Muscle of arm (tissue), 14 donors: Measurements from ENCODE around the gene PIAS1. TPM values are rescaled to one million over a fixed set of nuclear protein-coding genes. Genes with fewer than 3 reads are reported as not detected.
A peak's percentile ranks its signal among the peaks of the same experiment; 100 is the strongest.
"Not testable (repeated sequence)": the region's sequence is repeated elsewhere in the genome, so short reads cannot be mapped to it uniquely, and the experiment has no call there.

Source experiments
- DNase-seq: peaks from one replicate; pipeline ENCODE4 v3.0.0-alpha.2; 2013
- long read RNA-seq, 11 donors: transcript quantifications; one replicate each; lab custom pipeline, GENCODE V29; 2026
- polyA plus RNA-seq, 12 donors: library from polyadenylated mRNA; unstranded; fragments of 120-200 nt; gene quantifications; one replicate each; pipeline ENCODE4 v1.2.1, GENCODE V29; 2013; ENCODE audit not compliant: insufficient read length in 12 of 12

The PIAS1 gene
- polyA plus RNA-seq: 10 to 100 TPM in 11 of 12 donors, not detected in 1; 28.3 to 64.2 (median 33.6) TPM
- long read RNA-seq, donor 1, full-length matches to known transcripts: 6 of 534 reads
- long read RNA-seq, donor 1, partial matches to known transcripts: 458 of 534 reads
- long read RNA-seq, donor 1, other reads (novel, unspliced or antisense): 70 of 534 reads
- long read RNA-seq, donor 2, full-length matches to known transcripts: 5 of 40 reads
- long read RNA-seq, donor 2, partial matches to known transcripts: 29 of 40 reads
- long read RNA-seq, donor 2, other reads (novel, unspliced or antisense): 6 of 40 reads
- long read RNA-seq, donor 3, full-length matches to known transcripts: 2 of 7 reads
- long read RNA-seq, donor 3, partial matches to known transcripts: 5 of 7 reads
- long read RNA-seq, donor 3, other reads (novel, unspliced or antisense): 0 of 7 reads
- long read RNA-seq, donor 4: 0 reads
- long read RNA-seq, donor 5, full-length matches to known transcripts: 13 of 13 reads
- long read RNA-seq, donor 5, partial matches to known transcripts: 0 of 13 reads
- long read RNA-seq, donor 5, other reads (novel, unspliced or antisense): 0 of 13 reads
- long read RNA-seq, donor 6, full-length matches to known transcripts: 1 of 6 reads
- long read RNA-seq, donor 6, partial matches to known transcripts: 5 of 6 reads
- long read RNA-seq, donor 6, other reads (novel, unspliced or antisense): 0 of 6 reads
- long read RNA-seq, donor 7, full-length matches to known transcripts: 3 of 8 reads
- long read RNA-seq, donor 7, partial matches to known transcripts: 5 of 8 reads
- long read RNA-seq, donor 7, other reads (novel, unspliced or antisense): 0 of 8 reads
- long read RNA-seq, donor 8, full-length matches to known transcripts: 4 of 11 reads
- long read RNA-seq, donor 8, partial matches to known transcripts: 7 of 11 reads
- long read RNA-seq, donor 8, other reads (novel, unspliced or antisense): 0 of 11 reads
- long read RNA-seq, donor 9, full-length matches to known transcripts: 1 of 1 reads
- long read RNA-seq, donor 9, partial matches to known transcripts: 0 of 1 reads
- long read RNA-seq, donor 9, other reads (novel, unspliced or antisense): 0 of 1 reads
- long read RNA-seq, donor 10, full-length matches to known transcripts: 2 of 10 reads
- long read RNA-seq, donor 10, partial matches to known transcripts: 8 of 10 reads
- long read RNA-seq, donor 10, other reads (novel, unspliced or antisense): 0 of 10 reads
- long read RNA-seq, donor 11, full-length matches to known transcripts: 4 of 10 reads
- long read RNA-seq, donor 11, partial matches to known transcripts: 0 of 10 reads
- long read RNA-seq, donor 11, other reads (novel, unspliced or antisense): 6 of 10 reads

DNA sequence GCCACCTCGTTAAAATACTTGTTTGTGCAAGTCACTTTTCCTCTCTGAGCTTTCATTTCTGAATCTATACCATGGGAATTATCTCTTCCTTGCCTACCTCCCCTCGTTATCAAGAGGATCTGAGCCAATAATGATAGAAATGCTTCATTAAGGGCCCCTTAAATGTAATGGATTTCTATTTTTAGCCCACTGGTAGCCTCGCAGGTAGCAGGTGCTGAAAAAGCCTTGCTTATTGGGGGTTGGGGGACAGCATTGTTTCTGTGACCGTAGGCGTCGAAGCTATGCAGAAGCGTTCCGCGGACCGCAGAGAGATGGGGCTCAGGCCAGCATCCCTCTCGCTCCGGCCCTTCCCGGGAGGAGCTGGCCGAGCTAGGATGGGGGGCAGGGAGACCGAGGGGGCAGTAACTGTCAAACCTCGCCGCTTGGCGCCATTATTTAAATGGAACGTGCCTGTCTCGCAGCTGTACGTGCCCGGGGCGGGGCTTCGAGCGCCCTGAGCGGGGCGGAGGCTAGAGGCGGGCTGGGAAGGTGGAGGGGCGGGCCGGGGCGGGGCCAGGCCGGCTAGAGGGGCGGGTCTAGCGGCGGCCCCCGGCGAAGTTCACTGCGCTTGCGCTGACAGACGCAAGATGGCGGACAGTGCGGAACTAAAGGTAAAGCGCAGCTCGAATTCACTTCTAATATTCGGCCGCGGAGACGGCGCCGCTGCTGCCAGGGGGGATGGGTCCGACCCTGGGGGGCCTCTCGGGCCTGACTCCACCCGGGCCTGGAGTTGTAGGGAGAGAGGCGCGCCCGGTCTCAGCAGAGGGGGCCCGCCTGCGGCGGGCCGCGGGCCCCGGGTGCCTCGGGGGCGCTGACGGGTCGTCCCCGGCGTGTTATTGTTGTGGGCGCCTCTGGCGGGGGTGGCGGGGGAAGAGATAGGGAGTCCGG, at the start of gene PIAS1:
TSS of gene PIAS1 (plus strand) at position 615 of the 927 bp plus-strand sequence. CDS start at position 627, 12 bp downstream.
- DNase-seq: peak; percentile 91

DNA sequence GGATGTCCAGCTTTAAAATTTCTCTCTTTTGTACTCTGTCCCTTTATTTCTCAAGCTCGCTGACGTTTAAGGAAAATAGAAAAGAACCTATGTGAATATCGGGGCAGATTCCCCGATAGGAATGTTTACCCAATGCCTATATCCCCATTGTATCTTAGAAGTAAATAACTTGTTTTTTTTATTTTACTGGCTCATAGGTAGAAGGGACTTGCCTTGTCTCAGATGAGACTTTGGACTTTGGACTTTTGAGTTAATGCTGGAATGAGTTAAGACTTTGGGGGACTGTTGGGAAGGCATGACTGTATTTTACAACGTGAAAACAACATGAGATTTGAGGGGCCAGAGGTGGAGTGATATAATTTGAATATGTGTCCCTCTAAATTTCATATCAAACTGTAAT, 46.5 kb upstream of the PIAS1 start:
- DNase-seq: not testable (repeated sequence)

DNA sequence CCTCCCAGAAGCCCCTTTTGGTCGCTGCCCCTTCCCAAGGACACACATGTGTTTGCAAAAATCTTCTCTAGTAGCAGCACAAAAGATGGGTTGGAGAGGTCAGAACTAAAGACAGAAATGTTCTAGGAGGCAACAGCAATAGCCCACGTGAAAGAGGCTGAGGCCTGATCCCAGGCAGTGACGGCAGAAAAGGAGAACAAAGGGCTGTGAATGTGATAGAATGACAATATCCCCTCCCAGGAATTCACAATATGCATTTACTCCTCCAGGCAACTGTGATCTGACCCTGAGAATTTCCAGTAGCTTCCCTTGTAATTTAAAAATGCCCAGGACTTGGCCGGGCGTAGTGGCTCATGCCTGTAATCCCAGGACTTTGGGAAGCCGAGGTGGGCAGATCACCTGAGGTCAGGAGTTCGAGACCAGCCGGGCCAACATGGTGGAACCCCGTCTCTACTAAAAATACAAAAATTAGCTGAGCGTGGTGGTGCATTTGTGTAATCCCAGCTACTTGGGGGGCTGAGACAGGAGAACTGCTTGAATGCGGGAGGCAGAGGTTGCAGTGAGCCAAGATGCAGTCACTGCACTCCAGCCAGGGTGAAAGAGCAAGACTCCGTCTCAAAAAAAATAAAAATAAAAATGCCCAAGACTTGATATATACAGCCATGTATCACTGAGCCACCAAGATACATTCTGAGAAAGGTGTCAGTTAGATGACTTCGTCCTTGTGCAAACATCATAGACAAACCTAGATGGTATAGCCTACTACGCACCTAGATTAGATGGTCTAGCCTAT, 43.6 kb upstream of the PIAS1 start:
- no peak for DNase-seq

DNA sequence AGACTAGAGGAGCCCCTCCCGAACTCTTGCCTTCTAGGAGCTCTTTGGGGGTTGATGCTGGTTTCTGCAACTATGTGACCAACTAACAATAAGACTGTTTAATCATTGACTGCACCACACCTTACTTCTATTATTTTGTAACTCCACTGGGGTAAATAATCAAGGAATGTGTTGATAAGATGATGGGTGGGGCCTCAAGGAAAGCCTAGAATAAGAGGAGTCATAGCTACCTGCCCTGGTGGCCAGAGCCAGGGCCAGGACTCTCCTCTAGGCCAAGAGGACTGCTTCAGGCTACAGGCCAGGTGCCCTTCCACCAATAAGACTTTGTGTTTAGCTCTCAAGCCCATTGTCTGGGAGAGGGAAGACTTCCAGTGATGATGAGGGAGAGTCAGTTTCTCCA, 41.2 kb upstream of the PIAS1 start:
- no peak for DNase-seq

DNA sequence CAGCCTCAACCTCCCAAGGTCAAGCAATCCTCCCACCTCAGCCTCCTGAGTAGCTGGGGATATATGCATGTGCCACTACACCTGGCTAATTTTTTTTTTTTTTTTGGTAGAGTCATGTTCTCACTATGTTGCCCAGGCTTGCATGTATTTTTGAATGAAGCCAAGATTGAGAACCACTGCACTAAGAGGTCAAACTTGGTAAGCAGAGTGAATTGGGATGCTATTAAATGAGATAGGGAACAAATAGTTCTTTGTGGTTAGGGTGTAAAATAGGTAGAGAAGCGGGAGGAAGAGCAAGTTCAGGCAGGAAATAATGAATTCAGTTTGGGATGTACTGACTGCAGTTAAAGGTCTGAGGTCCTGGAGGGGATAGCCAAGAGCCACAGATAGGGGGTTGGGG, 39.9 kb upstream of the PIAS1 start:
- no peak for DNase-seq

DNA sequence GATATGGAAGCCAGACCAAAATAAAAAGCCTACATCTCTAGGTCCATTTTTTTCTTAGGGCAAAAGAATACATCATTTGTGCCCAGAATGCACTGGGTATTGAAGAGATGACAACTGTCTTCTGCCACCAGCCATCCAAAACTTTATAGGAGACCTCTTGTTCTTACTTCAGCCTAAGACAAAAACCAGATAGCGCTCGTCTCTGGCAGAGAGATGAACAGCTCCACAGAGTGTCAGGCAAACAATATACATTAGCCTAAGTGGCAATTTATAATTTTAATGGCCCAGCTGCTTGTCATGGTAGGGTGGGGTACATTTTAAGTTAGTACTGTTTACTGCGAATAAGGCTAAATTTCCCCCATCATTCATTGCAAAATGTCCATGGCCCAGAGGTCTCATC, 38.9 kb upstream of the PIAS1 start:
- DNase-seq: no peak

DNA sequence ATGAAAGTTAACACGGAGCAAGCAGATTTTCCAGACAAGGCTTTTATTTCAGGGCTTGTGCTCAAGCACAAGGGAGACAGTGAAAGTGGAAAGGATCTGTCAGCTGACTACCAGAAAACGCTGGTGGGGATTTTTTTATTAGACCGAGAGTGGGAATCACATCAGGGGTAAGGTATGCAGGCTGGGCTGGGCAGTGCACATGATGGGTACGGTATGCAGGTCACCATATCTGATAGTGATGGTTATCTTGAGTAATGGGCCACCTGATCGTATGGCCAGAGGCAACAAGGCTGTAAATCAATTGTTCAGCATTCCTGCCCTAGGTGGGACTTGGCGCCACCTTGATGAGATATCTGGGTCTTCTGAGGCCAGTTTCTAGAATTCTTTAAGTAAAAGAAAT, 36.9 kb upstream of the PIAS1 start:
- DNase-seq: no peak

DNA sequence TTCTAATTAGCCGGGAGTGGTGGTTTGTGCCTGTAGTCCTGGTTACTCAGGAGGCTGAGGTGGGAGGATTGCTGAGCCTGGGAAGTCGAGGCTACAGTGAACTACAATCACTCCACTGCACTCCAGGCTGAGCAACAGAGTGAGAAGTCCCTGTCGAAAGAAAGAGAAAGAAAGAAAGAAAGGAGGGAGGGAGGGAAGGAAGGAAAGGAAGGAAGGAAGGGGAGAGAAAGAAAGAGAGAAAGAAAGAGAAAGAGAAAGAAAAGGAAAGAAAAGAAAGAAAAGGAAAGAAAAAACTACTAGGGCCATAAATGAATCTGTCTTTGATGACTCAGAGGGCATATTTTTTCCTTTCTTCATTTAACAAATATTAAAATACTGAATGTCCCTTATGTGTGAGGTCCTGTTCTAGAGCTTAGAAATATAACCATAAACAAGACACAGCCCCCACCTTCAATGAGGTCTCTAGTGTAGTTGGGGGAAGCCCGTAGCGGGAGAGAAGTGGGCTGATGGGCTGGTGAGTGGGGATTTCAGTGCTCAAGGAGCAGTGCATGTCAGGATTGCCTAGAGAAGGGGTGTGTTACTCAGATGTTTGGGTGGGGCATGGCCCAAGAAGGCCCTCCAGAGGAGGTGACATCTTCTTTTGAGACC, 35.2 kb upstream of the PIAS1 start:
- DNase-seq: no peak

DNA sequence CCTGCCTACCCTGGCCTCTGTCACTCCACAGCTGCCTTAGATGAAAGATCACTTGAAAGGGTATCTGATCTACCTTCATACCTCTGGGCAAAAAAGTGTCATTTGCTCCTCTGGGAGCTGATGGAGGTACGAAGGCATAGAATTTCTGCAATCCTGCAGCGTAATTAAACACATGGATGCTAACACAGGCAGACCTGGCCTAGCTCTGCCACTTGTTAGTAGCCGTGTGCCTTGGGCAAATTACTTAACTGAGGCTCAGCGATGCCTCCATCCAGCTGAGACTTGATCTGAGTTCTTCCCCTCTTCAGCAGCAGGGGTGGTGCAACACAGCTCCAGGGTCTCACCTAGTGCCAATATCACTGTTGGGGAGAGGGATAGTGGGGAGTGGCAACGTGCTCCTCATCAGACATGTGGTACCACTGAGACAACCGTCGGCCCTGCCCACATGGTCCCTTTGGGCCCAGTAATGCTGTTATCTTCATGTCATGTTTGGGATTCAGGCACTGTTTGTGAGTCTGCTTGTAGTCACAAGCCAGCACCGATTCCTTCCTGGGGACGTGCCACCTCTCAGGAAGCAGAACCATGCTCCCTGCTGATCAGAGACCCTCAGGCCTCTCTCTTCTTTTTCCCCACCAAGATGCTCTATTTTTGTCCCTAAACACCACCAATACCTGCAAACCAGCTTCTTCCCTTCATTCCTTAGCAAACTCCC, 34.1 kb upstream of the PIAS1 start:
- no peak for DNase-seq

DNA sequence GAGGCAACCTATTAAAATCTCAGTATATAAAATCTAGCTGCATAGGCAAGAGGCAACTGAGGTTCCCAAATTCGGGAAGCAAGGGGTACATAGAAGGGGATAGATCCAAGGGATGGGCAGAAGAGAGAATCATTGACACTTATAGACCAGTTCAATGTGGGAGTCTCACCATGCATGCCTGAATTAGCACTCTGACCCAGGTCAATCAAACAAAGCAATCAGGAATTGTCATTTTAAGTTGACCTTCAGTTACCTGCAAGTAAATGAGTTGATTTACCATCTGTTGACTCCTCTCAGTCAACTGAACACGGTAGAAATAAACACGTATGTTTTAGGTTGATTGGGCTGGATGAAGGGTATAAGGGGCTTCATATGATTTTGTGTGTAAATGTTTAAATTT, 33.4 kb upstream of the PIAS1 start:
- DNase-seq: no peak

DNA sequence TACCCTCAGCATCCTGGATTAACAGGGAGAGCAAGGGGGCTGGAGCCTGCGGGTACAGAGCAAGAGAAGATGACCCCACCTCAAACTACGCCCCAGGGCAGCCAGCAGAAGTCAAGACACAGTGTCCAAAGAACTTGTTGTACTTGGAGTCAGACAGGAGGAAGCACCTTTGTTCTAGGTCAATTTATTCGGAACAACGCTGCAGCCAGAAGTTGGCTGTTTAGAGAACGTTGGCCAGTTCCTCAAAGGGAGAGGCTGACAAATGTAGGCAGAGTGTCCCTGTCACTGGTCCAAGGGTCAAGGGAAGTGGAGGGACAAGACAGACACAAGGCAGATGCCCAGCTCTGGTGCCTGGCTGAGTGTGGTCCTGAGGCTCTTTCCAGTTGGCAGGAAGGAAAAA, 32.1 kb upstream of the PIAS1 start:
- no peak for DNase-seq

DNA sequence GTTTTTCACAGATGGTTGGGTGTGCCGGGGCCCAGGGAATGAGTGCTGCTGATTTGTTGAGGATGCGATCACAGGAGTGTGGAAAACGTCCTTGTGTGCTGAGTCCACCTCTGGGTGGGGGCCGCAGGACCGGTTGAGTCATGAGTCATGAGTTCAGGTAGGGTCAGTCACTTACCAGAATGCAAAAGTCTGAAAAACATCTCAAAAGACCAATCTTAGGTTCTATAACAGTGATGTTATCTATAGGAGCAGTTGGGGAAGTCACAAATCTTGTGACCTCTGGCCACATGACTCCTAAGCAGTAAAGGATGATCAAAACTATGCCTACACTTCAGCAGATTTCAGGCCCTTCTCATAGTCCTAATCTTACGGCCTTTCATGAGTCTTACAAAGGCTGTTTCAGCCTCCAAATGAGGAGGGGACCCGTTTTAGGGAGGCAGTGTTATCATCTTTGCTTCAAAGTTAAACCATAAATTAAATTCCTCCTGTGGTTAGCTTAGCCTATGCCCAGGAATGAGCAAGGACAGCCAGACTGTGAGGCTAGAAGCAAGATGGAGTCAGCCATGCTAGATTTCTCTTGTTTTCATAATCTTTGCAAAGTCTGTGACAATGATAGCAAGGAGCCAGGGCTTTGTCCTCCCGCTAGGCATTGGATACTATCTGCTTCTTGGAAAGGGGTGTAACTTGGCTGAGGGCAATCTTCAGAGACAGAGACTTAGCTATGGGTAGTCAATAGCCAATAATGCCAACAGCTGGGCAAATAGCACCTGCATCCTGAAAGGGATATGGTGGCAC, 30.6 kb upstream of the PIAS1 start:
- no peak for DNase-seq

DNA sequence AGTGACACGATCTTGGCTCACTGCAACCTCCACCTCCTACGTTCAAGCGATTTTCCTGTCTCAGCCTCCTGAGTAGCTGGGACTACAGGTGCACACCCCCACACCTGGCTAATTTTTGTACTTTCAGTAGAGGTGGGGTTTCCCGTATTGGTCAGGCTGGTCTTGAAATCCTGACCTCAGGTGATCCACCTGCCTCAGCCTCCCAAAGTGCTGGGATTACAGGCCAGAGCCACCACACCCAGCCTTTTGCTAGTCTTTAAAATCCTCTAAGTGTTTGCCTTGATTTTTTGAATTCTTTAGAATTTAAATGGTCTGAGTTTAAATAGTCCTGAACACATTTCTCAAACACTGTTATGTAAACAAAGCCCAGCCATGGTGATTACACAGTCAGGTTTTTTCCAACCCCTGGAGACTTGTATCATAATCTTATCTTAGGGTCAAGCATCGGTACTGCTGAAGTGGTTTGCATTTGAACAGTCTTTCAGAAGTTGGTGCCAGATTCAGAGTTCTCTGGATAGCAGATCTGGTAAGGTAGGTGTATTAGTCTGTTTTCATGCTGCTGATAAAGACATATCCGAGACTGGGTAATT, 28.2 kb upstream of the PIAS1 start:
- DNase-seq: no peak

DNA sequence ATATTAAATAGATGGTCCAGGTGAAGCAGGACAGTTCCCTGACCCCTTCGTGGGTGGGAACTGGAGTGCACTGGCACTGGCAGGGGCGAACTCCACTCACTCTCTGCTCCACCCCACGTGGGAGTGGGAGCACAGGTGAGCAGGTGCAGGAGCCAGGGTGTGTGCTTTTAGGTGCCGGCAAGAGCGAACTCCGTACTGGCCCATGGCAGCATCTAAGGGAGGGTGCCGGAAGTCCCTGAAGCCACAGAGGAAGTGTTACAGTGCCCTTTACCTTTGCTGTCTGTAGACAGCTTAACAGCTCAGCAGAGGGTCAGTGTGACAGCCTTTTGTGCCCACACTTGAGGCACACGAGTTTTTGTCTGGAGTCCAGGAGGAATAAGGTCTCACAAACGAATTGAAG, 26.7 kb upstream of the PIAS1 start:
- DNase-seq: no peak

DNA sequence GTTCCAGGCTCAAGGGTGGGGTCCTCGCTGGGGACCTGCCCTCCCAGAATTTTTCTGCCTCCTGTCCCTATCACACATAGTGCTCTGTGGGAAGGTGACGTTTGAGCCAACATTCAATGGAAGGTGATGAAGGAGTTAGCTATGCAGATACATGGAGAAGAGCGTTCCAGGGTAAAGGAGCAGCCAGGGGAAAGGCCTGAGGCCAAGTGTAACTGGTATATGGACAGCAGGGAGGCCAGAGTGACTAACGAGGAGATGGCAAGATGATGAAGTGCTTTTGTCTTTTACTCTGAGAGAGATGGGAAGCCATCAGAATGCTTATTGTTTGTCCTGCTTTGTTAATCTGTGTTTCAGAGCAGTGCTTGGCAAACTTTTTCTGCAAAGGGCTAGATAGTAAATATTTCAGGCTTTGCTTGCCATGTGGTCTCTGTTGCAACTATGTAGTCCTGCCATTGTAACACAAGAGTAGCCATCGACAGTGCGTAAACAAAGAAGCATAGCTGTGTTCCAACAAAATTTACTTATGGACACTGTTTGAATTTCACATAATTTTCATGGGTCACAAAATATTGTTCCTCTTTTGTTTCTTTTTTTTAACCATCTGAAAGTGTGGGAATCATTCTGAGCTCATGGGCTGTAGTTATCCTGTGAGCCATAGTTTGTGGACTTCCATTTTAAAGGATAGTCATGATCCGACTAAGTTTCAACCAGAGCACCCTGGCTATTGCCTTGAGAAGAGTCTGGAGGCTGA, 25.8 kb upstream of the PIAS1 start:
- DNase-seq: no peak

DNA sequence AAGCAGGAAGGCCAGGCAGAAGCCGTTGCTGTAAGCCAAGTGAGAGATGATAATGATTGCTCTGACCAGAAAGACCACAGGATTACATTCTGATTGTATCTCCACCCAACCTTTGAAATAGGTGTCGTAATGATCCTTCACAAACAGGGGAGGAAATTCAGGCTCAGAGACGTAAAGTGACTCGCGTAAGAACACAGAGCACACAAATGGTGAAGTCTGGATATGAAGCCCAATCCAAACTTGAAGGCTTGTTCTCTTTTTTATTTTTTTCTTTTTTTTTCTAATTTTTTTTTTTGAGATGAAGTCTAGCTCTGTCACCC, 25.3 kb upstream of the PIAS1 start:
- no peak for DNase-seq

DNA sequence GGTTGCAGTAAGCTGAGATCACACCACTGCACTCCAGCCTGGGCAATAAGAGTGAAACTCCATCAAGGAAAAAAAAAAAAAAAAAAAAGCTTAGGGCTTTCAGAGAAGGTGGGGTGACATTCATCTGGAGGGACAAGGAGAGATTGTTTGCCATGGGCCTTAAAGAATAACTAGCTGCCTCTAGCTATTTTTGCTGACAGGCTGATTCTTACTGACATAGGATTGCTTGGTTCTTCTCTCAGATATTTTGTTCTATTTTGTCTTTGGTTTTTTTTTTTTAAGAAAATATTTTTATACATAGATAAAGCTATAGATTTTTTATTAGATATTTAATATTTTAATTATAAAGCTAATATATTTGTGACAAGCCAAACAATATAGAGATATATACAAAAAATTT, 24.2 kb upstream of the PIAS1 start:
- DNase-seq: no peak
